Measurements from ENCODE around the gene MPI. TPM values are rescaled to one million over a fixed set of nuclear protein-coding genes. Genes with fewer than 3 reads are reported as not detected.

MPI gene
- total RNA-seq, 6 experiments from 2014 or later = 32.3 to 43.0 (median 35.4) TPM

DNA sequence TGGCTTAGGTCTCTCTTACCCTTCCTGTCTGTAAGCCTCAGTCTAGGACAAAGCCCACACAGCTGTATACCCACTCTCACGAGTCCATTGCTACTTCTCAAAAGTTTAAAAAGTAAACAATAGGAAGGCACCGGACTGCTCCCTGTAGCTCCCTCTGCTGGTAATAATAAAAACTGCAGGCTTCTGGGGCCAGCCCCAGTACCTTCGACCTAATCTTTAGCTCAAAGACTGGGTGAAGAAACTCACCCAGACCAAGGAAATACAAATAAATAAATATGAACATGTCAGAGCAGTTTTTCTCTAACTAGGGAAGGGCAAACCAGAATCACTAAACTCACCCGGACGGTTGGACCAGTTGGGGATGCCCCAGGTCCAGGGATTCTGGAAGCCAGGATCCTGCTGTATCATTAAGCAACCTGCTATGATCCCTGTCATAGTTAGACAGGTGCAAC, 11.8 kb downstream of the MPI start:
- DNase-seq = peak; percentile 30
- H3K27ac Mint-ChIP-seq = no peak overlapping the region
- H3K4me1 Mint-ChIP-seq (ENCODE audit: low read depth) = peaks cover 25% of the 10 kb centered on the region
- no peak overlapping the region for H3K4me3 Mint-ChIP-seq
- TF ChIP-seq, protein P1, sequence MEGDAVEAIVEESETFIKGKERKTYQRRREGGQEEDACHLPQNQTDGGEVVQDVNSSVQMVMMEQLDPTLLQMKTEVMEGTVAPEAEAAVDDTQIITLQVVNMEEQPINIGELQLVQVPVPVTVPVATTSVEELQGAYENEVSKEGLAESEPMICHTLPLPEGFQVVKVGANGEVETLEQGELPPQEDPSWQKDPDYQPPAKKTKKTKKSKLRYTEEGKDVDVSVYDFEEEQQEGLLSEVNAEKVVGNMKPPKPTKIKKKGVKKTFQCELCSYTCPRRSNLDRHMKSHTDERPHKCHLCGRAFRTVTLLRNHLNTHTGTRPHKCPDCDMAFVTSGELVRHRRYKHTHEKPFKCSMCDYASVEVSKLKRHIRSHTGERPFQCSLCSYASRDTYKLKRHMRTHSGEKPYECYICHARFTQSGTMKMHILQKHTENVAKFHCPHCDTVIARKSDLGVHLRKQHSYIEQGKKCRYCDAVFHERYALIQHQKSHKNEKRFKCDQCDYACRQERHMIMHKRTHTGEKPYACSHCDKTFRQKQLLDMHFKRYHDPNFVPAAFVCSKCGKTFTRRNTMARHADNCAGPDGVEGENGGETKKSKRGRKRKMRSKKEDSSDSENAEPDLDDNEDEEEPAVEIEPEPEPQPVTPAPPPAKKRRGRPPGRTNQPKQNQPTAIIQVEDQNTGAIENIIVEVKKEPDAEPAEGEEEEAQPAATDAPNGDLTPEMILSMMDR (IDR thresholded peaks at IDR 0.05) = peak; percentile 98
- peaks cover 23% of the 10 kb centered on the region for H3K36me3 Mint-ChIP-seq (ENCODE audit: low read depth)
- peaks cover 1% of the 10 kb centered on the region; the same call in 1 of the 2 replicates for H3K27me3 Mint-ChIP-seq (ENCODE audit: insufficient read depth)
- H3K9me3 Mint-ChIP-seq = no peaks in the 10 kb centered on the region

- Mint-ChIP-seq H3K36me3 (ENCODE audit: low read depth) (peaks cover 23% of the 10 kb centered on the region), H3K27me3 (ENCODE audit: insufficient read depth) (peaks cover 2% of the 10 kb centered on the region; the same call in 1 of the 2 replicates), H3K9me3 (no peaks in the 10 kb centered on the region), H3K27ac (no peak overlapping the region), H3K4me3 (no peak overlapping the region), H3K4me1 (ENCODE audit: low read depth) (peaks cover 33% of the 10 kb centered on the region)
- TF ChIP-seq, protein P1 (IDR thresholded peaks at IDR 0.05) = no peak
- no peak for DNase-seq
Observed at GRCh38 chr15:74902295-74903075, 12.6 kb downstream of the MPI start.

GRCh38 chr15:74903676-74904075, 13.8 kb downstream of the MPI start:
- Mint-ChIP-seq H3K4me1 (ENCODE audit: low read depth) (peaks cover 35% of the 10 kb centered on the region), H3K4me3 (peak overlapping the region; percentile 51), H3K9me3 (no peaks in the 10 kb centered on the region), H3K27ac (peak overlapping the region; percentile 68), H3K27me3 (ENCODE audit: insufficient read depth) (peaks cover 2% of the 10 kb centered on the region; the same call in 1 of the 2 replicates), H3K36me3 (ENCODE audit: low read depth) (peaks cover 23% of the 10 kb centered on the region)
- TF ChIP-seq, protein P1 (IDR thresholded peaks at IDR 0.05) = no peak
- no peak for DNase-seq

GRCh38 chr15:74904190-74904805, 14.5 kb downstream of the MPI start:
- Mint-ChIP-seq H3K4me3 (peak overlapping the region; percentile 98), H3K4me1 (ENCODE audit: low read depth) (peaks cover 35% of the 10 kb centered on the region), H3K27ac (peak overlapping the region; percentile 68; the same call in 1 of the 2 replicates), H3K27me3 (ENCODE audit: insufficient read depth) (peaks cover 2% of the 10 kb centered on the region; the same call in 1 of the 2 replicates), H3K36me3 (ENCODE audit: low read depth) (peaks cover 23% of the 10 kb centered on the region), H3K9me3 (no peaks in the 10 kb centered on the region)
- TF ChIP-seq, protein P1 (IDR thresholded peaks at IDR 0.05) = no peak
- DNase-seq = no peak

DNA sequence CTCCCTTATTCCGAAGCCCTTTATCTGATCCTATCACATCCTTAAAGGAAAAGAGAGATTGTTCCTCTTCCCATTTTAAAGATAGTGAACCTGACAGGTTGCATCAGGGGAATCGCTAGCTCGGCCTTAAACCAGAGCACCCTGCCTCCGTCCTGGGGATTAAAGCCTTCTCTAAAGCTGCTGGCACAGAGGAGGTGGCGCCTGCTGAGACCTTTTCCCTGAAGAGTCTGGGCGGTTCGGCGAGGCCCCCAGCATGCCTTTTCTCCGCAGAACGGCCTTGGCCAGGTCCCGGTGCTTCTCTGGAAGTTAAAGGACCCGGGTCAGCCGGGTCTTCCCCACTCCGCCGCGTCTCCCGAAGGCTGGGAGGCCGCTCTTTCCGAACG, 16.2 kb downstream of the MPI start:
- Mint-ChIP-seq H3K36me3 (ENCODE audit: low read depth) (peaks cover 16% of the 10 kb centered on the region; the same call in 1 of the 2 replicates), H3K9me3 (no peaks in the 10 kb centered on the region), H3K4me1 (ENCODE audit: low read depth) (peaks cover 35% of the 10 kb centered on the region), H3K27me3 (ENCODE audit: insufficient read depth) (peaks cover 2% of the 10 kb centered on the region; the same call in 1 of the 2 replicates), H3K4me3 (peak overlapping the region; percentile 98), H3K27ac (peak overlapping the region; percentile 79)
- peak; percentile 11 for DNase-seq
- TF ChIP-seq, protein P1 (IDR thresholded peaks at IDR 0.05) = no peak
